Measurements from ENCODE around the gene NSMCE3.

NSMCE3 gene

GRCh38 chr15:29216955-29217354 is 52.7 kb downstream of the NSMCE3 start:
- ATAC-seq = no peak

More at GRCh38 chr15:29216955-29217354, 52.7 kb downstream of the NSMCE3 start:
- TF ChIP-seq OSR1 (CRISPR knock-in tag; IDR thresholded peaks at IDR 0.05) = no peak
- TF ChIP-seq ZNF8 (CRISPR knock-in tag; IDR thresholded peaks at IDR 0.05) = no peak
- TF ChIP-seq ESRRG (CRISPR knock-in tag; IDR thresholded peaks at IDR 0.05) = no peak
- no peak for TF ChIP-seq TCF4 (CRISPR knock-in tag; IDR thresholded peaks at IDR 0.05; ENCODE audit: borderline replicate concordance)
- no peak for TF ChIP-seq SNAI2 (CRISPR knock-in tag; IDR thresholded peaks at IDR 0.05)
- no peak for TF ChIP-seq ZC3H10 (CRISPR knock-in tag; IDR thresholded peaks at IDR 0.05)
- no peak for TF ChIP-seq GLIS3 (CRISPR knock-in tag; IDR thresholded peaks at IDR 0.05)
- no peak for TF ChIP-seq CSDC2 (CRISPR knock-in tag; IDR thresholded peaks at IDR 0.05)
- no peak for TF ChIP-seq ZFP3 (CRISPR knock-in tag; IDR thresholded peaks at IDR 0.05)
- no peak for TF ChIP-seq BACH2 (CRISPR knock-in tag; IDR thresholded peaks at IDR 0.05; ENCODE audit: borderline replicate concordance)

All from SK-N-SH treated with all-trans-retinoic acid at 6 μM for 48 hours (cell line).